GM21529 (cell line): Measurements from ENCODE around the gene KRTAP21-3.

Experiments used
- ATAC-seq: cut with Tn5 transposase; IDR thresholded peaks from one replicate; pipeline ENCODE4 v1.9.1; 2021; ENCODE audit not compliant: unreplicated experiment

KRTAP21-3 gene

DNA sequence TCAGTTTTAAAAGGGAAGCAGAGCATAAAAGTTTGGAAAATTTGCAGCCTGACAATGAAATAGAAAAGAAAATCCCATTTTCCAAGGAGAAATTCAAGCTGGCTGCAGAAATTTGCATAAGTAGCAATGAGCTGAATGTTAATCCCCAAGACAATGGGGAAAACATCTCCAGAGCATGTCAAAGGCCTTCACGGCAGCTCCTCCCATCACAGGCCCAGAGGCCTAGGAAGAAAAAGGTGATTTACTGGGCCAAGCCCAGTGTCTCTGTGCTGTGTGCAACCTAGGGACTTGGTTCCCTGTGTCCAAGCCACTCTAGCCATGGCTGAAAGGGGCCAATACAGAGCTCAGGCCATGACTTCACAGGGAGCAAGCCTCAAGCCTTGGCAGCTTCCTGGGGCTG lies 49.8 kb downstream of the KRTAP21-3 start:
- ATAC-seq = no peak
